Measurements from ENCODE around the gene ALDH3B1.

DNA sequence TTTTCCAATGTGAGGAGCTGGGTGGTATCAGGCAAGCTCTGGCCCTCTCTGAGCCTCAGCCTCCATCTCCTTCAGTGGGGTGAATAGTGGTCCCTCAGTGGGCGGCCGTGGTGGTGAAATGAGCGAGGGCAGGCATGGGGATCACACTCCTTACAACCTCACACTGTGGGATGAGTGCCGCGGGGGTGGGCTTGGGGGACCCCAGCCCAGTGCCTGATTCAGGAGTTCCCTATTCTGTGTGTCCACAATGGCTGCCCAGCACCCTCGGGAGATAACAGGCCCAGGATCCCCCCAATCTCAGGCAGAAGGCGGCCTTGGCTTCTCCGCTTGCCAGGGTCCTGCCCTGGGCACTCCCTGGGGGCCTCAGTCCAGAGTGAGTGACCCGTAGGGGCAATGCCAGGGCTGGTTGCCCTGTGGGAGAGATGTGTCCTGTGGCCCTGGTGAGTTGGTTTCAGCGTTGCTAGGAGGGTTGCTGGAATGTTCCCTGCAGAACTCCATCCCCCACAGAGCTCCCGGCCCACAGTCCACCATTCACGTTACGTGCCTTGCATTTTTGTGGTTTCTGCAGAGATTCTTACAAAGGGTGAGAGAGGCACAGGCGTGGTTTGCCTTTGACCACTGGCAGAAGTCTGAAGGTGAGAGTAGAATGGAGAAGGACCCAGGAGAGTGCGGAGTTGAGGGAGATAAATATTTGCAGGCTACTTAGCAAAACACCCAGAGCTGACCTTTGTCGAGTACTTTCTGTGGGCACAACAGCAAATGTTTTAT is 2.9 kb downstream of the ALDH3B1 start:
- no peak for TF ChIP-seq EZH2 (IDR thresholded peaks at IDR 0.05; ENCODE audit: low read length, unreplicated experiment)
- TF ChIP-seq, protein P1, sequence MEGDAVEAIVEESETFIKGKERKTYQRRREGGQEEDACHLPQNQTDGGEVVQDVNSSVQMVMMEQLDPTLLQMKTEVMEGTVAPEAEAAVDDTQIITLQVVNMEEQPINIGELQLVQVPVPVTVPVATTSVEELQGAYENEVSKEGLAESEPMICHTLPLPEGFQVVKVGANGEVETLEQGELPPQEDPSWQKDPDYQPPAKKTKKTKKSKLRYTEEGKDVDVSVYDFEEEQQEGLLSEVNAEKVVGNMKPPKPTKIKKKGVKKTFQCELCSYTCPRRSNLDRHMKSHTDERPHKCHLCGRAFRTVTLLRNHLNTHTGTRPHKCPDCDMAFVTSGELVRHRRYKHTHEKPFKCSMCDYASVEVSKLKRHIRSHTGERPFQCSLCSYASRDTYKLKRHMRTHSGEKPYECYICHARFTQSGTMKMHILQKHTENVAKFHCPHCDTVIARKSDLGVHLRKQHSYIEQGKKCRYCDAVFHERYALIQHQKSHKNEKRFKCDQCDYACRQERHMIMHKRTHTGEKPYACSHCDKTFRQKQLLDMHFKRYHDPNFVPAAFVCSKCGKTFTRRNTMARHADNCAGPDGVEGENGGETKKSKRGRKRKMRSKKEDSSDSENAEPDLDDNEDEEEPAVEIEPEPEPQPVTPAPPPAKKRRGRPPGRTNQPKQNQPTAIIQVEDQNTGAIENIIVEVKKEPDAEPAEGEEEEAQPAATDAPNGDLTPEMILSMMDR (conservative IDR thresholded peaks at IDR 0.05; ENCODE audit: low read depth, low read length), result no peak

Data from PC-3 (cell line).